Type B pancreatic cell (in vitro differentiated cells): ENCODE data around the gene MYOG. TPM values are rescaled to one million over a fixed set of nuclear protein-coding genes. Genes with fewer than 3 reads are reported as not detected.

Experiments
- DNase-seq: peaks from one replicate; pipeline ENCODE4 v3.0.0; 2021; ENCODE audit warnings: mixed read lengths; ENCODE audit not compliant: unreplicated experiment; ENCODE audit errors: extremely low spot score
- H3K27ac Mint-ChIP-seq: 2 replicates; pipeline ENCODE4 v1.8.0; 2021; ENCODE audit warnings: mild to moderate bottlenecking, mixed read lengths
- H3K27me3 Mint-ChIP-seq: 2 replicates; pipeline ENCODE4 v1.8.0; 2021; ENCODE audit warnings: mixed read lengths
- H3K36me3 Mint-ChIP-seq: 2 replicates; pipeline ENCODE4 v1.8.0; 2021; ENCODE audit warnings: mixed read lengths
- H3K4me1 Mint-ChIP-seq: one replicate; pipeline ENCODE4 v1.8.0; 2021; ENCODE audit warnings: mixed read lengths; ENCODE audit not compliant: unreplicated experiment
- H3K4me3 Mint-ChIP-seq: 2 replicates; pipeline ENCODE4 v1.8.0; 2021; ENCODE audit warnings: mild to moderate bottlenecking, mixed read lengths
- H3K9me3 Mint-ChIP-seq: 2 replicates; pipeline ENCODE4 v1.8.0; 2021; ENCODE audit warnings: mixed read lengths
- total RNA-seq: library from RNA; stranded (reverse); gene quantifications from 2 replicates; pipeline ENCODE4 v1.2.1, GENCODE V29; 2021; ENCODE audit warnings: low replicate concordance
- TF ChIP-seq, protein P1 (sequence below): fragments of 200-600 bp; sonication (generic); conservative IDR thresholded peaks from 2 replicates; pipeline ENCODE4 v1.5.0; 2021; ENCODE audit warnings: antibody characterized with exemption, mild to moderate bottlenecking

The MYOG gene
- total RNA-seq, 1 donor from 2014 or later: 2.1 TPM

DNA sequence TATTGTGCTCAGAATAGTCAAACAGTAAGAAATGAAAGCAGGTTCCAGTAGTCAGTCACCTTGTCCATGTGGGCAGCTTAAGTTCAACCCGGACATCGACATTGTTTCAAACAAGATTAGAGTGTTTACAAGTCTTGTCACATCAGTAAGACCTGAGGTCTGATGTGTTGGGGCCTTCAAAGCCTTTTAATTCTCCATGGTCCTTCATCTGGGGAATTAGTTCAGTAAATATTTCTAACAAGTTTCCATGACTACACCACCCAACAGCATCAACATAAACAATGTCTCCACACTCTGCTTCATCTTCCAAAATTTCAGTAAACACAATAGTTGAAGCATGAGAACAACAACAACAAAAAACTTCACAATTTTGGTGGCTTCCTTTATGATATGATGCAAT, 26.7 kb upstream of the MYOG start:
- H3K27me3 Mint-ChIP-seq: peaks cover 48% of the 10 kb centered on the region
- no peak overlapping the region for H3K4me3 Mint-ChIP-seq
- no peak overlapping the region for H3K27ac Mint-ChIP-seq
- H3K36me3 Mint-ChIP-seq: no peaks in the 10 kb centered on the region
- no peaks in the 10 kb centered on the region for H3K4me1 Mint-ChIP-seq
- no peaks in the 10 kb centered on the region for H3K9me3 Mint-ChIP-seq
- DNase-seq: no peak
- TF ChIP-seq, protein P1, sequence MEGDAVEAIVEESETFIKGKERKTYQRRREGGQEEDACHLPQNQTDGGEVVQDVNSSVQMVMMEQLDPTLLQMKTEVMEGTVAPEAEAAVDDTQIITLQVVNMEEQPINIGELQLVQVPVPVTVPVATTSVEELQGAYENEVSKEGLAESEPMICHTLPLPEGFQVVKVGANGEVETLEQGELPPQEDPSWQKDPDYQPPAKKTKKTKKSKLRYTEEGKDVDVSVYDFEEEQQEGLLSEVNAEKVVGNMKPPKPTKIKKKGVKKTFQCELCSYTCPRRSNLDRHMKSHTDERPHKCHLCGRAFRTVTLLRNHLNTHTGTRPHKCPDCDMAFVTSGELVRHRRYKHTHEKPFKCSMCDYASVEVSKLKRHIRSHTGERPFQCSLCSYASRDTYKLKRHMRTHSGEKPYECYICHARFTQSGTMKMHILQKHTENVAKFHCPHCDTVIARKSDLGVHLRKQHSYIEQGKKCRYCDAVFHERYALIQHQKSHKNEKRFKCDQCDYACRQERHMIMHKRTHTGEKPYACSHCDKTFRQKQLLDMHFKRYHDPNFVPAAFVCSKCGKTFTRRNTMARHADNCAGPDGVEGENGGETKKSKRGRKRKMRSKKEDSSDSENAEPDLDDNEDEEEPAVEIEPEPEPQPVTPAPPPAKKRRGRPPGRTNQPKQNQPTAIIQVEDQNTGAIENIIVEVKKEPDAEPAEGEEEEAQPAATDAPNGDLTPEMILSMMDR: no peak

DNA sequence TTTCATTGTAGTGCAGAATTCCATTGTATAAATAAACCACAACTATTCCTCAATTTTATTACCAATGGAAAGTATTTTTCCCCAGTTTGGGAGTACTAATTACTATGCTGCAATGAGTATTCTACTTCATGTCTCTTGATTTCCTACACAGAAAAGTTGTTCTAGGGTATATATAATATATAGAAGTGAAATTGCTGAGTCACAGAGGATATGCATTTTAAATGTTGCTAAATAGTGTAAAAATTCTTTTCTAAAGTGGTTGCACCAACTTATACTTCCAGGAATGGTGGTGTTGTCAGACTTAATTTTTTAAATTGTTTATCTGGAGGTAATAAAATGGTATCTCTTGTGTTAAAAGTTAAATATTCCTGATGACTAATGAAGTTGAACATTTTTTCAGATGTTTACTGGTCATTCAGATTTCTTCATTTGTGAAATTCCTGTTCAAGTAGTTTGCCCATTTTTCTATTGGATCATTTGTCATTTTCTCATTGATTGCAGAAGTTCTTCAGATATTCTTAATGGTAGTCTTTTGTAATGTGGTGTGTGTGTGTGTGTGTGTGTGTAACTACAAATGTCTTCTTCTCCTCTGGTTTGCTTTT, 19.1 kb upstream of the MYOG start:
- H3K4me1 Mint-ChIP-seq: peaks cover 13% of the 10 kb centered on the region
- TF ChIP-seq, protein P1: no peak
- H3K27me3 Mint-ChIP-seq: peaks cover 31% of the 10 kb centered on the region
- no peak overlapping the region for H3K27ac Mint-ChIP-seq
- H3K9me3 Mint-ChIP-seq: no peaks in the 10 kb centered on the region
- DNase-seq: no peak
- H3K4me3 Mint-ChIP-seq: no peak overlapping the region
- H3K36me3 Mint-ChIP-seq: no peaks in the 10 kb centered on the region

DNA sequence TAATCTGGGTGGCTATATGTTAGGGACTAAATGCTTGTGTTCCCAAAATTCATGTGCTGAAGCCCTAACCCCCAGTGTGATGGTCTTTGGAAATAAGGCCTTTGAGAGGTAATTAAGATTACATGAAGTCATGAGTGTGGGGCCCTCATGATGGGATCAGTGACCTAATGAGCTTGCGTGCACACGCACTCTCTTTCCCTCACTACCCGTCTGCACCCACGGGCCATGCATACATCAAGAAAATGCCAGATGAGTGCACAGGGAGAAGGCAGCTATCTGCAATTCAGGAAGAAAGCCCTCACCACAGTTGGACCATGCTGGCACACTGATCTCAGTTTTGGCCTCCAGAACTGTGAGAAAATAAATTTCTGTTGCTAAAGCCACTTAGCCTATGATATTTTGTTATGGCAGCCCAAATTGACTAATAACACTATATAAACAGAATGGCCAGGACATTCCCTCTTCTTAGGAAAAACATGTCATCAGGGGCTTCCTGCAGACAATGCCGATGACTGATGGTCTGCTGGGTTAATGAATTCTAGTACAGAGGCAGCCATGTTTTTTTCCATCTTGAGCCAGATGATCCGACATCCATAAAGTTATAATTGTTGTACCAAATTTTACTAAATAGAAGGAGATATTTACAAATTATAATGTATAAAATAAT, 18.1 kb upstream of the MYOG start:
- Mint-ChIP-seq H3K27ac (no peak overlapping the region), H3K4me3 (no peak overlapping the region), H3K9me3 (no peaks in the 10 kb centered on the region), H3K4me1 (peaks cover 13% of the 10 kb centered on the region), H3K36me3 (no peaks in the 10 kb centered on the region), H3K27me3 (peaks cover 22% of the 10 kb centered on the region)
- no peak for DNase-seq
- TF ChIP-seq, protein P1: no peak

DNA sequence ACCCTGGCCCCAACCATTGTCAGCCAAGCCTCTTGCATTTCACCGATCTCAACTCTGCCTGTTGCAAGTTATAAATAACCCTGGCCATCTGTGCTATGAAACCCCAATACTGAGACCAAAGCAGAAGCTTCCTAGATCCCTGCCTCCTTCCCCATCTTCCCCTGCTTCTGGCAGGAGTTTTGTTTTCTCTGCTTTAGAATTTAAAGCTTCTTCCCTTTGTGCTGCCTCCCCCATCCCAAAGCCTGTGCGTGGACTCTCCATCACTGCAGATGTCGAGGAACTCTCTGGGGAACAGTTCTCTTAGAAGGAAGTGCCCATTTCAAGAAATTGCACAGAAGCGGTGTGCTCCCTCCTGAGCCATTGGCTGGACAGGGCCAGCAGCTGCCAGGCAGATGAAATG, 17.4 kb upstream of the MYOG start:
- TF ChIP-seq, protein P1: no peak
- Mint-ChIP-seq H3K9me3 (no peaks in the 10 kb centered on the region), H3K27ac (no peak overlapping the region), H3K36me3 (no peaks in the 10 kb centered on the region), H3K4me1 (peaks cover 13% of the 10 kb centered on the region), H3K4me3 (no peak overlapping the region), H3K27me3 (peaks cover 17% of the 10 kb centered on the region)
- DNase-seq: no peak

DNA sequence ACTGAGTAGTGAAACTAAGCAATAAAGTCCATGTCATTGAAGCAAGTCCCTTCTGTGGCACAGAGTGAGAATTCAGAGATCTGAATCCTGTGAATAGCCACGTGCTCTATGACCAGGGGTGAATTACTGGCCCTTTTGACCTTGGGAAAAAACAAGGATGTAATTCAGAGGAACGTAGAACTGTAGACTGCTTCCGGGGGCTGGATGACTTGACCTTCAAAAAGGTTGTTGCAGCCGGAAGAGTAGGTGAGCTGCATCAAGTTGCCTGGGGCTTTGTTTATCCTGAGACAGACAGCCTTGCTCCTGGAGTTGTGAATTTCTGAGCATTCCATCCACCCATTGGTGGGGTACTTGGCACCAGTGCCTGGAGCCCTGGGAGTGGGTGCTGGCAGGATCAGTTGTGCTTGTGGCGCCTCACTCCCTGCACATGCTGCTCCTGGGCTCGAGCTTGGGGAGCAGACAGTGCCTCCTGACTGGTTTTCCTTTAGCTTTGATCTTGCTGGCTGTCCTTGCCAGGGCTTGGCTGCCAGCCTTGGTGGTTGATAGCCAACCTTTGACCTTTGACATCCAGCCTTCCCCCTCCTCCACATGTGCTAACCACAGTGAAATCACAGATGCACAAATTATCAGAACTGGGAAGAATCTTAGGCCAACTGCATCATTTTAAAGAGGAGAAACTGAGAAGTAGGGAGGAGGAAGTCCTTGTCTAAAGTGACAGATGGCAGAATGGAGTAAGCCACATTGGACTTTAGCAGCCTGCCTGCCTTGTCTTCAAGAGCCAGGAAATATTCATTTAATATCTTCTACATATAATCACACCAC, 16.2 kb upstream of the MYOG start:
- H3K27ac Mint-ChIP-seq: no peak overlapping the region

More for the DNA sequence above, 16.2 kb upstream of the MYOG start:
- H3K9me3 Mint-ChIP-seq: no peaks in the 10 kb centered on the region
- TF ChIP-seq, protein P1: no peak
- H3K36me3 Mint-ChIP-seq: no peaks in the 10 kb centered on the region
- H3K27me3 Mint-ChIP-seq: peaks cover 7% of the 10 kb centered on the region
- no peak overlapping the region for H3K4me3 Mint-ChIP-seq
- no peak for DNase-seq
- peaks cover 13% of the 10 kb centered on the region for H3K4me1 Mint-ChIP-seq
